Measurements from ENCODE around the gene AKR1D1.

DNA sequence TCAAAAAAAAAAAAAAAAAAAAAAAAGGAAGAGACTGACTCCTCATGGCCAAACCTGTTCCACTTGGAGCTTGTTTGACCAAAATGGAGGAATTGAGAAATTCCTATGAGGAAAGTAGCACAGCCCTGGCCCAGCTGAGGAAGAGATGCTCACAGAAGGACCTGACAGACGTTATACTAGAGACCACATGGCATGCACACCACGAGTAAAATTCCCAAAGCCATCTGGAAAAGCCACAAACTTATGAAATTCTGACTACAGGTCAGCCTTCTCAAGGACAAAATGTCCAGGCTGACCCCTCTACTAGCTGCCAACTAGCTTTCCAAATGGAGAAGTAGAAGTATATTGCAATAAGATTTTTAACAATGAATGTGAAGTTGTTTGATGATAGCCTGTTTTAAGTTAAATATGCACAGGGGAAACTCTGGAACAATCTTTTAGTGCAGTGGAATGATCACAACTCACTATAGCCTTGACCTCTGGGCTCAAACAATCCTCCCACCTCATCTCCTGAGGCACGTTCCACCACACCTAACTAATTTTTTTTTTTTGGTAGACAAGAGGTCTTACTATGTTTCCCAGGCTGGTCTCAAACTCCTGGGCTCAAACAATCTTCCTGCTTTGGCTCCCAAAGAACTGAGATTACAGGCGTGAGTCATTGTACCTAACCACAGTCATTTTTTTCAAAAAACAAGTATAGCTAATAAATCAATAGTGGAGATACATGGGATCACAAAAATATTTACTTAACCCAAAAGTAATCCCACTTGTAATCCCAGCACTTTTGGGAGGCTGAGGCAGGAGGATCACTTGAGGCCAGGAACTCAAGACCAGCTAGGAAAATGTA is 75.7 kb downstream of the AKR1D1 start:
- TF ChIP-seq, protein P1, sequence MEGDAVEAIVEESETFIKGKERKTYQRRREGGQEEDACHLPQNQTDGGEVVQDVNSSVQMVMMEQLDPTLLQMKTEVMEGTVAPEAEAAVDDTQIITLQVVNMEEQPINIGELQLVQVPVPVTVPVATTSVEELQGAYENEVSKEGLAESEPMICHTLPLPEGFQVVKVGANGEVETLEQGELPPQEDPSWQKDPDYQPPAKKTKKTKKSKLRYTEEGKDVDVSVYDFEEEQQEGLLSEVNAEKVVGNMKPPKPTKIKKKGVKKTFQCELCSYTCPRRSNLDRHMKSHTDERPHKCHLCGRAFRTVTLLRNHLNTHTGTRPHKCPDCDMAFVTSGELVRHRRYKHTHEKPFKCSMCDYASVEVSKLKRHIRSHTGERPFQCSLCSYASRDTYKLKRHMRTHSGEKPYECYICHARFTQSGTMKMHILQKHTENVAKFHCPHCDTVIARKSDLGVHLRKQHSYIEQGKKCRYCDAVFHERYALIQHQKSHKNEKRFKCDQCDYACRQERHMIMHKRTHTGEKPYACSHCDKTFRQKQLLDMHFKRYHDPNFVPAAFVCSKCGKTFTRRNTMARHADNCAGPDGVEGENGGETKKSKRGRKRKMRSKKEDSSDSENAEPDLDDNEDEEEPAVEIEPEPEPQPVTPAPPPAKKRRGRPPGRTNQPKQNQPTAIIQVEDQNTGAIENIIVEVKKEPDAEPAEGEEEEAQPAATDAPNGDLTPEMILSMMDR (IDR thresholded peaks at IDR 0.05), result no peak
- TF ChIP-seq EP300 (IDR thresholded peaks at IDR 0.05) (peak in 1 of 2 donors; percentile 42), POLR2A (IDR thresholded peaks at IDR 0.05) (no peak)
